Measurements from ENCODE around the gene ZNF778. TPM values are rescaled to one million over a fixed set of nuclear protein-coding genes. Genes with fewer than 3 reads are reported as not detected.

ZNF778 gene
- polyA plus RNA-seq, 1 experiment, result 5.5 TPM

- Histone ChIP-seq H3K27me3 (ENCODE audit: control insufficient read depth, insufficient read depth, low read length) (no peaks in the 10 kb centered on the region), H3K4me3 (ENCODE audit: low read depth, low read length) (no peak overlapping the region), H3K36me3 (ENCODE audit: control insufficient read depth, insufficient read depth, low read length) (peaks cover 38% of the 10 kb centered on the region)
- CTCF ChIA-PET, result interaction anchor here (1.3 kb wide), 1 partner anchor 18 kb away, joined by 3 read pairs; no protein-coding TSS in a partner anchor
- no peak for TF ChIP-seq CTCF (IDR thresholded peaks at IDR 0.05; ENCODE audit: insufficient read depth, low read depth, low read length)
- DNase-seq (ENCODE audit: low read depth), result no peak
- POLR2A ChIA-PET, result no interaction called here
These were observed 53.3 kb downstream of the ZNF778 start for GRCh38 chr16:89270666-89271345.

GRCh38 chr16:89272631-89273030 is 55.1 kb downstream of the ZNF778 start:
- ChIA-PET CTCF (interaction anchor here (1.4 kb wide), 1 partner anchor 17 kb away, joined by 5 read pairs; no protein-coding TSS in a partner anchor), POLR2A (no interaction called here)
- no peak for TF ChIP-seq CTCF (IDR thresholded peaks at IDR 0.05; ENCODE audit: insufficient read depth, low read depth, low read length)
- Histone ChIP-seq H3K4me3 (ENCODE audit: low read depth, low read length) (no peak overlapping the region), H3K27me3 (ENCODE audit: control insufficient read depth, insufficient read depth, low read length) (no peaks in the 10 kb centered on the region), H3K36me3 (ENCODE audit: control insufficient read depth, insufficient read depth, low read length) (peaks cover 40% of the 10 kb centered on the region)
- DNase-seq (ENCODE audit: low read depth), result no peak

GRCh38 chr16:89273741-89274472 is 56.4 kb downstream of the ZNF778 start:
- no peak for DNase-seq (ENCODE audit: low read depth)
- CTCF ChIA-PET, result interaction anchor here (1.1 to 1.4 kb wide), 2 partner anchors 15 to 16 kb away, joined by 3 to 5 read pairs; no protein-coding TSS in a partner anchor
- Histone ChIP-seq H3K4me3 (ENCODE audit: low read depth, low read length) (no peak overlapping the region), H3K36me3 (ENCODE audit: control insufficient read depth, insufficient read depth, low read length) (peaks cover 50% of the 10 kb centered on the region), H3K27me3 (ENCODE audit: control insufficient read depth, insufficient read depth, low read length) (no peaks in the 10 kb centered on the region)
- TF ChIP-seq CTCF (IDR thresholded peaks at IDR 0.05; ENCODE audit: insufficient read depth, low read depth, low read length), result no peak
- POLR2A ChIA-PET, result no interaction called here

- ChIA-PET CTCF (interaction anchor here (1.1 kb wide), 1 partner anchor 14 kb away, joined by 3 read pairs; no protein-coding TSS in a partner anchor), POLR2A (no interaction called here)
- no peak for TF ChIP-seq CTCF (IDR thresholded peaks at IDR 0.05; ENCODE audit: insufficient read depth, low read depth, low read length)
- Histone ChIP-seq H3K36me3 (ENCODE audit: control insufficient read depth, insufficient read depth, low read length) (peaks cover 50% of the 10 kb centered on the region), H3K4me3 (ENCODE audit: low read depth, low read length) (no peak overlapping the region), H3K27me3 (ENCODE audit: control insufficient read depth, insufficient read depth, low read length) (no peaks in the 10 kb centered on the region)
- DNase-seq (ENCODE audit: low read depth), result no peak
These were observed 57.2 kb downstream of the ZNF778 start for GRCh38 chr16:89274561-89275283.

GRCh38 chr16:89275284-89275584 is 57.7 kb downstream of the ZNF778 start:
- Histone ChIP-seq H3K27me3 (ENCODE audit: control insufficient read depth, insufficient read depth, low read length) (no peaks in the 10 kb centered on the region), H3K4me3 (ENCODE audit: low read depth, low read length) (no peak overlapping the region), H3K36me3 (ENCODE audit: control insufficient read depth, insufficient read depth, low read length) (peaks cover 46% of the 10 kb centered on the region)
- ChIA-PET POLR2A (no interaction called here), CTCF (interaction anchor here (1.1 to 1.3 kb wide), 2 partner anchors 14 kb away, joined by 3 to 5 read pairs; no protein-coding TSS in a partner anchor)
- no peak for DNase-seq (ENCODE audit: low read depth)
- no peak for TF ChIP-seq CTCF (IDR thresholded peaks at IDR 0.05; ENCODE audit: insufficient read depth, low read depth, low read length)
